Endometrial microvascular endothelial cells (primary cell): Measurements from ENCODE around the gene REPIN1. TPM values are rescaled to one million over a fixed set of nuclear protein-coding genes. Genes with fewer than 3 reads are reported as not detected.

Experiments used
- in situ Hi-C: cut with HindIII; loops from 2 replicates; pipeline ENCODE4 v1.10.0; 2017; ENCODE audit warnings: low sequenced_read_pairs, low pct_unique_long_range_greater_than_20kb; ENCODE audit errors: inconsistent ontology term
- total RNA-seq: library from RNA; depleted of rRNA; stranded (reverse); fragments of >200 nt; gene quantifications from one replicate; pipeline ENCODE4 v1.2.3, GENCODE V29; 2015; ENCODE audit errors: inconsistent ontology term

The REPIN1 gene
- total RNA-seq, 1 donor from 2014 or later: 125 TPM

DNA sequence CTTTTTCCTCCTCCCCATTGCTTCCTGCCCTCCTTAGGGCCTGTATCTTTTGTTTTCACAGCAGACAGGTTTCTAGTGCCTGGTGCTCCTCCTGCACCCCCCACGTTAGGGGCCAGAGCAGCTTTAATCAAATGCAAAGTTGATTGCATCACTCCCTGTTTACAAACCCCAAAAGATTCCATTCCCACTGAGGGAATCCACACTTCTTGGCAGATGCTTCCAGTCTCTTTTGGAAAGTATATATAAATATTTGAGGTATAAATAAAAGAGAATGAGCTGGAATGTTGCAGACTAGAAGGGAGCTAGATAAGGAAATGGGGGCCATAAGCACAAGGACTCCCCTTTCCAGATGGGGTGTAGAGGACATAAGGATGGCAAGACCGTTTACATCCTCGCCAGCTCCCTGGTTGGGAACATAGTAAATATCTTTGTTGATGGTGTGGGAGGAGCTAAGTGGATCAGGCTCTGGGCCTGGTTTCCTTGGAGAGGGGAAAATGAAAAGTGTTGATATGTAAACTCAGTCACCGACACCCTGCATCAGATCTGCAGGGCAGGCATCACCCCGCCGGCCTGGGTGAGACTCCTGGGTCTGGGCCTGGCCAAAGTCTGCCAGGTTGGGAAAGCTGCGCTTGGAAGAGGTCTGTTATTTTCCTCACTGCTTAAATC lies 33.4 kb upstream of the REPIN1 start:
- in situ Hi-C loops: no loop called here

DNA sequence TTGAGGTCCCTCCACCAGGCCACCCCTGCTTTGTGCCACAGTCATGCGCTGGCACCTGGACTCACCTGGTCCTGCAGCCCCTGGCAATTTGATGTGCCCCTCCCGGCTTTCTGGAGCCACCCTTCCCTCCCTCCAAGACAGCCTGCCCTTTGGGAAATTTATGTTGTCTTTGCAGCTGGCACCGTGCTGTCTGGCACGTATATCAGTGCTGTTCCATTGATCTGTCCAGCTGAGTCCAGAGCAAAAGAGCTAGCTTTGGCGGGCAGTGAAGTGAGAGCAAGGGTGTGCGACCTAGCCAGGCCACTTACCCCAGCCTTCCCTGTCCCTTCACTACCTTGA lies 32.9 kb upstream of the REPIN1 start:
- in situ Hi-C loops: no loop called here

DNA sequence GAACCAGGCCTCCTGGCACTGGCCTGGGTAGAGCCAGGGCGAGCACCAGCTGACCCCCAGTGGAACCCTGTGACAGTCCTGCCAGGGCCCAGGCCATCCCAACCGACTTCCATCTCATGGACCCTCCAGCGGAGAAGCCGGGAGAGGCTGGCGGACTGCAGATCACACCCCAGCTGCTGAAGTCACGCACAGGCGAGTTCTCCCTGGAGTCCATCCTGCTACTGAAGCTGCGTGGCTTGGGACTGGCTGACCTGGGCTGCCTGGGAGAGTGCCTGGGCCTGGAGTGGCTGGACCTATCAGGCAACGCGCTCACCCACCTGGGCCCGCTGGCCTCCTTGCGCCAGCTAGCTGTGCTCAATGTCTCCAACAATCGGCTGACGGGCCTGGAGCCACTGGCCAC lies 31.9 kb upstream of the REPIN1 start:
- in situ Hi-C loops: no loop called here

DNA sequence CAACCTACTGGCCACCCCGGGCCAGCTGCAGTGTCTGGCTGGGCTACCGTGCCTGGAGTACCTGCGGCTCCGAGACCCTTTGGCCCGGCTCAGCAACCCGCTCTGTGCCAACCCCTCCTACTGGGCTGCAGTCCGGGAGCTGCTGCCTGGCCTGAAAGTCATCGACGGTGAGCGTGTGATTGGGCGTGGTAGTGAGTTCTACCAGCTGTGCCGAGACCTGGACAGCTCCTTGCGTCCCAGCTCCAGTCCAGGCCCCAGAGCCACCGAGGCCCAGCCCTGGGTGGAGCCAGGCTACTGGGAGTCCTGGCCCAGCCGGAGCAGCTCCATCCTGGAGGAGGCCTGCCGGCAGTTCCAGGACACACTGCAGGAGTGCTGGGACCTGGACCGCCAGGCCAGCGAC lies 31.4 kb upstream of the REPIN1 start:
- in situ Hi-C loops: no loop called here

DNA sequence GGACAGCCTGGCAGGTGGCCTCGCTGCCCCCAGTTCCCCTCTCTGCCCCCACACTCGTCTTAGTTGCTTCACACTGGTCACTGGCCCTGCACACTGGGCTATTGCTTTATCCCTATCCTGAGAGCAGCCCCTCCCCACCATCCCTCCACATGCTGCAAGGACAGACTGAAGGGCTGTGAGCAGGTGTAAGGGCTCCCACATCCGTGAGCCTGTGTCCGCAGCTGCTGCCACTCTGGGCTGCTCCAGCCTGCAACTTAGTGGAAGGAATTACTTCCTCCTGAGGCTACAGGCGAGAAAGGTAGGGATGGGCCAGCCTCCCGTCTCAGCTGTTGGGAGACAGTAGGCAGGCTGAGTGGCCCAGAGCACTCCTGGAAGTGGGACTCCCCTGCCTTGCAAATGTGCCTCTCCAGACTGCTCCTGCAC lies 31.0 kb upstream of the REPIN1 start:
- in situ Hi-C loops: no loop called here

DNA sequence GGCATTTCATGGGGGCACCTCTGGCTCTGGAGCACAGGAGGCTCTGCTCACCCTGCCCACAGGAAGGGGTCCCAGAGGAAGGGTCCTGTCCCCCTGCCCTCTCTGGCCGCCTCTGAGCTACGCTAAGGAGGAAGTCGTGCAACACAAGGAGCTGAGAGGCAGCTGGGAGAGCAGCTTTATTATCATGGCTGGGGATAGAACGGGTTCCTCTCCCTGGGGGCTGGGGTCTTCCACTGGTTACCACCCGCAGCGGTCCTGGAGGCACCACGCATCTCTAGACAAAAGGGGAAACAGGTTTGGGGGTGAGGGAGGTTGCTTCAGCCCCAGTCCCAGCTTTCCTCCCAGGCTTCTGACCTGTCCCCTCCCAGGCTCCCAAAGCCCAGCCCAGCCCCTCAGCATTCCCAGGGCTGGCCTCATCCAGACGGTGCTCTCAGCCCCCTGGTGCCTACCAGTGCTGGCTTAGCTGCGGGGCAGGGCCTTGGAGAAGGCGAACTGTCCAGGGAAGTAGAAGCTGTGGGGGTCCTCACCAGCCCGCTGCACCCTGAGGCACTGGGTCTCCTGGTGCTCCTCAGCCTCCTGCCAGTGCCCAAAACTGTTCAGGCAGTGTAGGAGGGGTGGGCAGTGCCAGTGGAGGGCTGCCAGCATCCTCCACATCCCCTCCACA lies 30.3 kb upstream of the REPIN1 start:
- in situ Hi-C loops: no loop called here

DNA sequence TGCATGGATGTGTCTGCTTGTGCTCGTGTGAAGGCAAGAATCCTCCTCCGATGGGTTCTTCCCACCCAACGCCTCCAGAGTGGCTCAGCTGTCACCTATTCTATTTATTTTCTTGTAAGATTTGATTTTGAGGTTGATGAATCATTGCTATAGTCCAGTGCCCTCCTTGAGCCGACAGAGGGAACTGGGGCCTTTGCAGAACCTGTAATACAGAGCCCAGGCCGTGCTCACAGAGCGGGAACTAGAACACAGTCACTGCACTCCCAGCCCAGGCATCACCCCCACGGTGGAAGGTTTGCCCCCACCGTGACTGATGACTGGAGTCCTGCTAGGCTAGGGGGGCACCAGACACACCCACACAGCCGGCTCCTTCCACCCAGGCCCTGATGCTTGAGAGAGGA lies 29.2 kb upstream of the REPIN1 start:
- in situ Hi-C loops: no loop called here

DNA sequence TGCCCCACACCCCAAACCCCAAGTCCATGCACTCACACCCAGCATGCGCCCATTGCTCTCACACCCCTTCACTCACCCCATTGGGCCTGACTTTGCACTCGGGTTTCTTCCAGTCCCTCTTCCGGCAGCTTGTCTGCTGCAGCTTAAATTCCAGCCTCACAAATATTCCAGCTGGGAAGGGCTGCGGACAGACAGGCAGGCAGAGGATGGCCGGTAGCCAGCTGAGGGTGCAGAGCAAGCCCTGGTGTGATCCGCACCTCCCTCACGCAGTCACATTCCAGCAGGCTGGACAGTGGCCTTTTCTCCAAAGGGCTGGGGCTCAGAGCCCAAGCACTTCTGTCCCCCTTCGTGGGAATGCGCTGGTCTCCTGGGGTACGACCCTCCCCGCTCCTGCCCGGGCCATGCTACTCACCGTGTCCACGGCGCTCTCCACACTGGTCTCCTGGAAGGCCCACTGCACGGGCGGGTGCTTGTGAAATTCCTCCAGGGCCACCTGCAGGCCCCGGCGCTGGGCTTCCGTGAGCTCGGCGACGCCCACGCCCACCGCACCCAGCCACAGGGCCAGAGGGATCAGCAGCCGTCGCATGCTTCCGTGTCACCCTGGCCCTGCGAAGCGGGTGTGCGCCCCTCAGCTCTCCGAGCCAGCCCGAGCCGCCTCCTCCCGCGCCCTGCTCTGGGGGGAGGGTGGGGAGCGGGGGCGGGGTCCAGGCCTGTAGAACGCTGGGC lies 28.4 kb upstream of the REPIN1 start:
- in situ Hi-C loops: no loop called here

DNA sequence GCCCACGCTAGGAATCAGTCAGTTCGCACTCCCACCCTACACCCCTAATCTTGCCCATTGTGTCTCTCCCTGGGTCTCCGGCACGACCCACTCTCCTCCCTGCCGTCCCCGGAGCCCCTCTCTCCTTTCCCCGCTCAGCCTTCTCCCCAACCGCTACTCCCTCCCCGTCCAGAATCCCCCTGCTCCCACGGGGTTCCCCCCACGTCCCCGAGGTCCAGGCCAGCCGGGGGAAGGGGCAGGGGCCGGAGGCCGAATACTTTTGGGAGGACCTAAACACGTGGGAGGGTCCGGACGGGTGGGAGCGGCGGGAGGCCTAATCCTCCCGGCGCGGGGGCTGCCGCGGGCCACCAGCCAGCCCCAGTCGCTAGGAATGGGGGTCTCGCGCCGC lies 27.8 kb upstream of the REPIN1 start:
- in situ Hi-C loops: no loop called here

DNA sequence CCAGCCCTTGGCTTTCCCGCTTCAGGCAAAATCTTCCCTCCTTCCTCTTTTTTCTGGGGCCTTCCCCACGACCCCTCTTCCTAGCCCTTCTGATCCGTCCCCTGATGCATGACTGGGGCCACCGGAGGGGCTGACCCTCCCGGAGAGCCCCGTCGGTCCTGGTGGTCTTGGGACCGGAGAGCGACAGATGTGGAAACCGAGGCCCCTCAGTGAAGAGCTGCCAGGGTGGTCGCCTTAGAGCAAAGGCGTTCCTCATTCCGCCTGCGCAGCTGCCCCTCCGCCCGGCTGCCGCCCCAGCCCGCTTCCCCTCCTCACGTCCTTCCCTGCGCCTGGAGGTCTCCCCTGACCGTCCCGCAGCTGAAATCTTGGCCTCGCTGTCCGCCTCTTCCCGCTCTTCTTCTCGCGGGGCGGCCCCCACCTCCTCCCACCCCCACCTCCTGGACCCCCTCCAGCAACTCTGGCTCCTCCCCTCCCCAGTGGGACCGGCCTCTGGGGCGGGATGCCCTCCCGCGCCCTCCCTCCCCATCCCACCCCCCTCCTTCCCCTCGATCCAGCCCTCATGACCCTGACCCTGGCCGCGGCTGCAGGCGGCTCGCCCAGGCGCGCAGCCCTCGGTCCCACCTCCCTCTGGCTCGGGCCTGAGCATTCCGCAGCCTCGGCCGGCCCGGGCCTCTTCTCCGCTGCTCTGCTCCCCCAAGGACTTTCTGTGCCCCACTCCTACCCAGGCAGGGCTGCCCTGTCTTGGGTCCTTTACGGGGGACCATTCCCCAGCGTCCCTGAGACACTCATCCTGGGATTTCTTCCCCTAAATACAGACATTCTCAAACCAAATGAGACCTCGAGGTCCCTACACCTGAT lies 27.1 kb upstream of the REPIN1 start, which contains the start of gene RARRES2:
RARRES2 (minus strand) TSS at position 367 of the 858 bp plus-strand sequence. CDS start 1,020 bp downstream, outside the sequence.
- in situ Hi-C loops: no loop called here

DNA sequence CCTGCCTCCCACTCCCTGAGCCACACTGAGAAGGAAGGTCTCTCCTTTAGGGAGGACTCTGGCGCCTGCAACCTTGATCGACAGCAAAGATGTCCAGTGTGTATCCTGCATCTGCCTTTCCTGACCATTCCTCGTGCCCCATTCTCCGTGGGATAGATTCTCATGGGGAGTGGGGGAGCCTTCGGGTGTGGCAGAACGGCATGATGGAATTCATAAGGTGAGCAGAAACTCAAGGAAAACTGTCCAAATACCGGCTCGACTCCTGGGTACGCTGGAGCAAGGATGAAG lies 26.6 kb upstream of the REPIN1 start:
- in situ Hi-C loops: no loop called here

DNA sequence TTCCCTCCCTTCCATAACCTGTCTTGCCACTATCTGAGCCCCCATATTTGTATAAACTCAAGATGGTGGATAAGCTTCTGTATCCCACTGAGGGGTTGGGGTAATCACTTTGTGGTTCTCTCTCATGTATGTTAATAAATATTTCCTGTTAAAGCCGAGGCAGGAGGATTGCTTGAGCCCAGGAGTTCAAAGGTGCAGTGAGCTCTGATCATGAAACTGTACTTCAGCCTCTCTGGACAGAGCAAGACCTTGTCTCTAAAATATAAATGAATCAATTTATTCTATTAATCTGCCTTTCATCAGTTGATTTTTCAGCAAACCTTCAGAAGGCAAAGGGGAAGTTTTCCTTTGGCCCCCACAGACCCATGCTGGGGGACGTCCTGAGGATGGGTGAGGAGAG lies 25.4 kb upstream of the REPIN1 start:
- in situ Hi-C loops: no loop called here

DNA sequence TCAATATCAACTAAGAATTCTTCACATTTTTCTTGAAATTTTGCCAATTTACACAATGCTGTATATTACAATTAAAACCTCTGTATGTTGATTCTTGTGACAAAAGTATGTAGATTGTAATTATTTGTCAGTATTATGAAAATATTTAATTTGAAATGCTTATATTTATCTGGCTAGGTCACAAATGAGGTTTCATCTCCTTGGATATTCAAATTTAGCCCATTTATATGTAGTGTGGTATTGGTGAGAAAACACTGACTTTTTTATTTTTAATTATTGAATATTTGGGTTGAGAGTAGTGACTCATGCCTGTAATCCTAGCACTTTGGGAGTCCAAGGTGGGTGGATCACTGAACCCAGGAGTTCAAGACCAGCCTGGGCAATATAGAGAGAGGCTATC lies 24.3 kb upstream of the REPIN1 start:
- in situ Hi-C loops: no loop called here

DNA sequence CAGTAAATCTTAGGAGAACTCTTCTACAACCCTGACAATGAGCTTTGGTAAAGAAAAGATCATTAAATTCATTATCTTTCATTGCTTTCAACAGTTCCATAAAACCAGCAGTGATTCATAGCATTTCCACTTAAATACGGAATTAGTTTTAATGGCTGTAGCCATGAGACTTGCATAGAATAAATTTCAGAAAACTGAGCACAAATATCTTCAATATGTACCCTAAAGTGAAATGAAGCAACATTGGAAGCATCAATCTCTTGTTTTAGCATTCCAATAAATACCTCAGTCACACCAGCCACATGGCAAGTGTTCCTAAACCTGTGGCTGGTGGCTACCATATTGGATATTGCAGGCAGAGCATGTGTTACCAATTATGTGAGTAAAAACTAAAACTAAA lies 23.6 kb upstream of the REPIN1 start:
- in situ Hi-C loops: no loop called here

DNA sequence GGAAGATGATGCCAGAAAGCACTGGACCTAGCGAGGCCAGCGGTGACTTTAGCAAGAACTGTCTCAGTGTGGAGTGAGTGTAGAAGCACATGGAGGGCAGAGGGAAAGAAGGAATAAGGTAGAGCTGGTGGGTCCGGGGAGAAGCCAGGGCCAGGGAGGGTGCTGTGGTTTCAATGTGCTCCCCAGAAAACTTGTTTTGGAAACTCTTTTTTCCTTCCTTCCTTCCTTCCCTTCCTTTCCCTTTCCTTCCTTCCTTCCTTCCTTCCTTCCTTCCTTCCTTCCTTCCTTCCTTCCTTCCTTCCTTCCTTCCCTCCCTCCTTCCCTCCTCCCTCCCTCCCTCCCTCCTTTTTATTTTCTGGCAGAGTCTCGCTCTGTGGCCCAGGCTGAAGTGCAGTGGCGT lies 21.7 kb upstream of the REPIN1 start:
- in situ Hi-C loops: no loop called here

DNA sequence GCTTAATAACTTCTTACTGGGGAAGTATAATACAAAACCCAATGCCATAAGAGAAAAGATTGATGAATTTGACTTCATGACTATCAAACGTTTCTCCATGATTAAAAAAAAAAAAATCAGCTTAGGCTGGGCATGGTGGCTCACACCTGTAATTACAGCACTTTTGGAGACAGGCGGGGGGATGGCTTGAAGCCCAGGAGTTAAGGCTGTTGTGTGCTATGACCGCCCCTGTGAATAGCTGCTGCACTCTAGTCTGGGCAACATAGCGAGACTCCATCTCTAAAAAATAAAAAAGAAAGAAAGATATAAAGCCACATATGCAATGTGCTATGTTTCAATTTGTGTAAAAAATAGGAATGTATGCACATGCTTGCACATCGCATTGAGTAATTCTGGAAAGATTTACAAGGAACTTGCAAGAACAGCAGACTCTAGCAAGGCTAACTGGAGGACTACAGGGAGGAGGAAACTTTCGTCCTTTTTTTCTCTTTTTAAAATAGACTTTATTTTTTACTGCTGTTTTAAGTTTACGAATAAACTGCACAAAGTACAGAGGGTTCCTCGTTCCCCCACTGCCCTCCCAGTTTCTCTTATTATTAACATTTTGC lies 16.9 kb upstream of the REPIN1 start:
- in situ Hi-C loops: no loop called here

DNA sequence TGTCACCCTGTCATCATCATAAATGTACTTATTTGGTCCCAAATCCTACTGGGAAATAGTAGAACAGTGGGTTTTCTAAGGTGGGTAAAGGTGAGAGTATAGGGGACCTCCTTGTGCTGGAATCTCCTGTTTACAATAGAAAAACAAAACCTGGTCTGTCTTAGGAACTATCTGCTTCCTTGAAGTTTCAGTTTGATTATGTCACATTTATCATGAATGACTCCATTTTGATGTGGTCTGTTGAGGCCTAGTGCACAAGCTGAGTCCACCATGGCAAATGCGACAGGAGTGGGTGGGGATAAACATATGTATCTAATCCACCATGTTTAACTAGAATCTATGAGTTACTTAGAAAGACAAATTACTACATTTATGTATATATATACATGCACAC lies 13.0 kb upstream of the REPIN1 start:
- in situ Hi-C loops: no loop called here

DNA sequence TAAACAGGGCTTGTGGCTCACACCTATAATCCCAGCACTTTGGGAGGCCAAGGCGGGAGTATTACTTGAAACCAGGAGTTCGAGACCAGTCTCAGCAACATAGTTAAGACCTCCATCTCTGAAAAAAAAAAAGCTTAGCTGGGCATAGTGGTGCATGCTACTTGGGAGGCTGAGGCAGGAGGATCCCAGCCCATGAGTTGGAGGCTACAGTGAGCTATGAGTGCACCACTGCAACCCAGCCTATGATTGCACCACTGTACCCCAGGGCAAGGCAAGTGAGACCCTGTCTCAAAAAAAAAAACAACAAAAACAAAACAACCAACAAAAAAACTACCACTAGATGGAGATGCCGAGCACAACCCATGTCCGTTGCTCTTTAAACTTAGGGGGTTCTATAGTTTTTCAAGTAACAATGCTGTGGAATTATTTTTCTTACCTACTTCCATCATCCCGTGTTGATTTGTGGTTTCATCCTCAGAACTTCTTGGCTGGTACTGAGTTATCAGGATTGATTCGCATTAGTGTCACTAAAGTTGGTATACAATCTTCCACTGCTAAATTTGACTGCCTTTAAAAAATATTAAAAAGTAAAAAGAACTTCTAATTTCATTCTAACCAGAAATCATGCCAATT lies 12.2 kb upstream of the REPIN1 start:
- in situ Hi-C loops: no loop called here

DNA sequence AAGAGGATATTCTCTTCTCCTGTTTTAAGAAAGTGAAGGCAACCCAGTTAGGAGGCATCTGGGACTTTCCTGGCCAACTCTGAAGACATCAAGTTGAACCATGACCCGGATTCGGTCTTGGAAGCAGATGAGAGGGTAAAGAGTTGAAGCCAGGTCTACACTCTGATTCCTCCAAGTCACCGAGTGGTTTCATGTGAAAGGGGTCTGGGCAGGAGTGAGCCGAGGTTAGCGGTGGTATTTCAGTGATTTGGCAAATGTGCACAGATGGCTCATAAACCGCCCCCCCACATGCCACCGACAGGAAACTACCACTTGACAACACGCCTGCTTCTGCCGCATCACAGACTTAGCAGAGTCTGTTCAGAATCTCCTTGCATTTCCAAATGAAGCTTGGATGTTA lies 11.4 kb upstream of the REPIN1 start:
- in situ Hi-C loops: no loop called here
